IMR-90 (cell line): ENCODE results near the gene DLG5. TPM values are rescaled to one million over a fixed set of nuclear protein-coding genes. Genes with fewer than 3 reads are reported as not detected.

Experiments
- ATAC-seq: fragments of 200-7000 bp; cut with Tn5 transposase; 2 replicates; pipeline ENCODE4 v1.9.1; 2020; ENCODE audit warnings: low read depth, mild to moderate bottlenecking, moderate library complexity
- BruUV-seq: library from RNA; stranded (reverse); fragments of 400-500 nt; replicated peaks from 2 replicates; lab custom pipeline; 2021; lab: Mats Ljungman, UMichigan
- CTCF ChIA-PET: fragments of 300-600 bp; formaldehyde crosslinking; extraction: SDS; loops from one replicate; lab custom pipeline; 2021; ENCODE audit warnings: antibody characterized with exemption; lab: Yijun Ruan, JAX
- POLR2A ChIA-PET: fragments of 300-600 bp; sonication (Branson Sonifier 250); formaldehyde crosslinking; loops from one replicate; lab custom pipeline; 2022; ENCODE audit warnings: antibody characterized with exemption; ENCODE audit not compliant: unreplicated experiment; lab: Charles Lee
- DNase-seq: peaks from one replicate; pipeline ENCODE4 v3.0.0; 2013
- H2AFZ ChIP-seq: replicated peaks from 2 replicates; pipeline ENCODE3; 2013; ENCODE audit warnings: low read length, mild to moderate bottlenecking; ENCODE audit not compliant: poor library complexity
- H2AK5ac ChIP-seq: 2 replicates; pipeline ENCODE4 v1.6.1; 2013; ENCODE audit warnings: low read depth, low read length, inconsistent platforms
- H2AK9ac ChIP-seq: replicated peaks from 2 replicates; pipeline ENCODE3; 2013; ENCODE audit warnings: mild to moderate bottlenecking, low read depth, low read length, moderate library complexity; ENCODE audit not compliant: poor library complexity
- H2BK120ac ChIP-seq: 2 replicates; pipeline ENCODE4 v1.6.1; 2013; ENCODE audit warnings: low read depth, low read length, inconsistent platforms
- H2BK15ac ChIP-seq: 3 replicates; pipeline ENCODE4 v1.6.1; 2013; ENCODE audit warnings: low read depth, low read length, inconsistent platforms
- H2BK20ac ChIP-seq: 2 replicates; pipeline ENCODE4 v1.6.1; 2013; ENCODE audit warnings: low read depth, mild to moderate bottlenecking, inconsistent platforms, low read length, moderate library complexity
- H2BK5ac ChIP-seq: 2 replicates; pipeline ENCODE4 v1.6.1; 2013; ENCODE audit warnings: mild to moderate bottlenecking, low read depth, low read length, inconsistent platforms; ENCODE audit not compliant: poor library complexity, severe bottlenecking
- H3K14ac ChIP-seq: replicated peaks from 2 replicates; pipeline ENCODE4 v1.6.1; 2013; ENCODE audit warnings: low read depth, low read length, inconsistent platforms
- H3K18ac ChIP-seq: 2 replicates; pipeline ENCODE4 v1.6.1; 2013; ENCODE audit warnings: low read depth, low read length, control low read depth
- H3K23ac ChIP-seq: 2 replicates; pipeline ENCODE4 v1.6.1; 2013; ENCODE audit warnings: low read depth, low read length, inconsistent platforms
- H3K27ac ChIP-seq: 2 replicates; pipeline ENCODE4 v1.5.1; 2013; ENCODE audit warnings: mild to moderate bottlenecking, control low read depth, low read length; ENCODE audit not compliant: insufficient read depth
- H3K27me3 ChIP-seq: 2 replicates; pipeline ENCODE4 v1.6.1; 2013; ENCODE audit warnings: low read length; ENCODE audit not compliant: control insufficient read depth, insufficient read depth
- H3K36me3 ChIP-seq: 2 replicates; pipeline ENCODE4 v1.6.1; 2013; ENCODE audit warnings: low read length, mixed read lengths; ENCODE audit not compliant: control insufficient read depth, insufficient read depth
- H3K4ac ChIP-seq: 2 replicates; pipeline ENCODE4 v1.6.1; 2013; ENCODE audit warnings: low read depth, low read length, inconsistent platforms
- H3K4me1 ChIP-seq: 2 replicates; pipeline ENCODE4 v1.6.1; 2013; ENCODE audit warnings: low read length, mixed read lengths; ENCODE audit not compliant: control insufficient read depth, insufficient read depth
- H3K4me2 ChIP-seq: 2 replicates; pipeline ENCODE4 v1.6.1; 2013; ENCODE audit warnings: low read depth, mild to moderate bottlenecking, control low read depth, low read length, moderate library complexity
- H3K4me3 ChIP-seq: 2 replicates; pipeline ENCODE4 v1.5.1; 2013; ENCODE audit warnings: low read depth, mild to moderate bottlenecking, control low read depth, low read length, moderate library complexity; ENCODE audit not compliant: insufficient read depth
- H3K56ac ChIP-seq: 2 replicates; pipeline ENCODE4 v1.6.1; 2013; ENCODE audit warnings: low read length, inconsistent platforms; ENCODE audit not compliant: insufficient read depth; ENCODE audit errors: extremely low read depth
- H3K79me1 ChIP-seq, 2 experiments: 2 replicates each; pipeline ENCODE4 v1.6.1; 2013; ENCODE audit warnings: low read length in 2 of 2, inconsistent platforms in 1 of 2, low read depth in 1 of 2
- H3K9ac ChIP-seq: 2 replicates; pipeline ENCODE4 v1.6.1; 2013; ENCODE audit warnings: low read depth, low read length, control low read depth
- H3K9me1 ChIP-seq: 2 replicates; pipeline ENCODE4 v1.6.1; 2013; ENCODE audit warnings: low read length, inconsistent platforms; ENCODE audit not compliant: insufficient read depth
- H3K9me3 ChIP-seq: 2 replicates; pipeline ENCODE4 v1.6.1; 2013; ENCODE audit warnings: low read length; ENCODE audit not compliant: control insufficient read depth, insufficient read depth
- H4K20me1 ChIP-seq: 2 replicates; pipeline ENCODE4 v1.6.1; 2013; ENCODE audit warnings: low read length, inconsistent platforms; ENCODE audit not compliant: insufficient read depth
- H4K5ac ChIP-seq: 2 replicates; pipeline ENCODE4 v1.6.1; 2013; ENCODE audit warnings: mild to moderate bottlenecking, low read depth, low read length, control low read depth
- H4K8ac ChIP-seq, 2 experiments: 2 replicates each; pipeline ENCODE4 v1.6.1; 2013; ENCODE audit warnings: low read depth in 2 of 2, low read length in 2 of 2, control low read depth in 1 of 2, inconsistent platforms in 1 of 2
- H4K91ac ChIP-seq: 2 replicates; pipeline ENCODE4 v1.6.1; 2013; ENCODE audit warnings: low read depth, low read length, inconsistent platforms; ENCODE audit not compliant: insufficient read depth
- ELK1 ChIP-seq: fragments of 150-350 bp; IDR thresholded peaks from 2 replicates; pipeline ENCODE4 v1.6.1; 2016; ENCODE audit warnings: low read depth, mild to moderate bottlenecking, low read length, moderate library complexity, borderline replicate concordance
- WGBS, 2 experiments: methylation state at CpG; one replicate each; pipeline versions ENCODE4 v1.1.5 to v1.1.7; 2013; ENCODE audit warnings: missing lambda C conversion rate in 2 of 2; ENCODE audit not compliant: insufficient read length in 1 of 2; ENCODE audit errors: extremely low coverage in 2 of 2; 5-methylcytosine and 5-hydroxymethylcytosine counted together
- dilution Hi-C: fragments of 300-500 bp; cut with HindIII; formaldehyde crosslinking; loops from one replicate; pipeline ENCODE4 v1.14.3; 2018; ENCODE audit warnings: low sequenced_read_pairs; ENCODE audit not compliant: unreplicated experiment
- in situ Hi-C: fragments of 300-500 bp; cut with MboI; formaldehyde crosslinking; loops from 3 replicates; pipeline ENCODE4 v1.14.3; 2019; ENCODE audit warnings: low sequenced_read_pairs, inconsistent platforms, mixed read lengths
- intact Hi-C: fragments of 100-400 bp; cut with micrococcal nuclease; formaldehyde crosslinking; loops from 2 replicates; pipeline ENCODE4 v1.10.0; 2022
- polyA plus RNA-seq, 3 experiments: library from polyadenylated mRNA; depleted of rRNA; stranded (reverse); fragments of >200 nt; gene quantifications; 2 replicates each; pipeline ENCODE4 v1.2.3, GENCODE V29; 2012; ENCODE audit warnings: low replicate concordance in 1 of 3
- total RNA-seq: library from RNA; depleted of rRNA; stranded (reverse); fragments of >200 nt; gene quantifications from 2 replicates; pipeline ENCODE4 v1.2.3, GENCODE V29; 2012
- TF ChIP-seq, protein P1 (sequence below): conservative IDR thresholded peaks from 2 replicates; pipeline ENCODE4 v1.5.1; 2012; ENCODE audit warnings: mild to moderate bottlenecking, low read depth, low read length, improper control_type of control experiment

DLG5 gene
- total and polyA plus RNA-seq, 2 of the 4 experiments (the other 2 are of a cell fraction), result 12.7 to 28.7 TPM

GRCh38 chr10:77807706-77808105 is 118.8 kb downstream of the DLG5 start:
- Histone ChIP-seq H3K18ac (no peak overlapping the region), H4K20me1 (no peaks in the 10 kb centered on the region), H2BK15ac (no peak overlapping the region), H3K4me2 (no peak overlapping the region), H3K27ac (no peak overlapping the region), H2AK5ac (no peak overlapping the region), H3K4me1 (no peaks in the 10 kb centered on the region), H3K9me3 (no peaks in the 10 kb centered on the region), H3K4me3 (no peak overlapping the region), H3K23ac (no peak overlapping the region), H2BK20ac (no peak overlapping the region), H3K56ac (no peak overlapping the region), H3K79me1 (peaks cover 0 to 10% of the 10 kb centered on the region in 2 experiments; a peak in 2 of 4 replicates), H2BK120ac (no peak overlapping the region), H3K9ac (no peak overlapping the region), H3K9me1 (peaks cover 12% of the 10 kb centered on the region; the same call in 1 of the 2 replicates), H3K27me3 (no peaks in the 10 kb centered on the region), H4K5ac (no peak overlapping the region), H4K8ac (no peak overlapping the region), H2AK9ac (no peak overlapping the region), H2BK5ac (no peak overlapping the region), H2AFZ (no peak overlapping the region), H3K36me3 (peaks cover 78% of the 10 kb centered on the region), H3K4ac (no peak overlapping the region), H4K91ac (no peak overlapping the region), H3K14ac (no peak overlapping the region)
- WGBS, 2 experiments, result 60% methylated on average over 1 of the region's 9 CpGs; no CpG with 5 or more reads in 1 of the 2 experiments
- DNase-seq (no peak), ATAC-seq (no peak)
- dilution Hi-C loops, result no loop called here
- no peak for TF ChIP-seq ELK1
- TF ChIP-seq, protein P1, sequence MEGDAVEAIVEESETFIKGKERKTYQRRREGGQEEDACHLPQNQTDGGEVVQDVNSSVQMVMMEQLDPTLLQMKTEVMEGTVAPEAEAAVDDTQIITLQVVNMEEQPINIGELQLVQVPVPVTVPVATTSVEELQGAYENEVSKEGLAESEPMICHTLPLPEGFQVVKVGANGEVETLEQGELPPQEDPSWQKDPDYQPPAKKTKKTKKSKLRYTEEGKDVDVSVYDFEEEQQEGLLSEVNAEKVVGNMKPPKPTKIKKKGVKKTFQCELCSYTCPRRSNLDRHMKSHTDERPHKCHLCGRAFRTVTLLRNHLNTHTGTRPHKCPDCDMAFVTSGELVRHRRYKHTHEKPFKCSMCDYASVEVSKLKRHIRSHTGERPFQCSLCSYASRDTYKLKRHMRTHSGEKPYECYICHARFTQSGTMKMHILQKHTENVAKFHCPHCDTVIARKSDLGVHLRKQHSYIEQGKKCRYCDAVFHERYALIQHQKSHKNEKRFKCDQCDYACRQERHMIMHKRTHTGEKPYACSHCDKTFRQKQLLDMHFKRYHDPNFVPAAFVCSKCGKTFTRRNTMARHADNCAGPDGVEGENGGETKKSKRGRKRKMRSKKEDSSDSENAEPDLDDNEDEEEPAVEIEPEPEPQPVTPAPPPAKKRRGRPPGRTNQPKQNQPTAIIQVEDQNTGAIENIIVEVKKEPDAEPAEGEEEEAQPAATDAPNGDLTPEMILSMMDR, result no peak
- in situ Hi-C loops, result no loop called here
- no TSS peak for BruUV-seq
- CTCF ChIA-PET, result no interaction called here
- POLR2A ChIA-PET, result no interaction called here
- intact Hi-C loops, result no loop called here
